Thoracic aorta (tissue), 2 donors: Measurements from ENCODE around the gene VAMP4. TPM values are rescaled to one million over a fixed set of nuclear protein-coding genes. Genes with fewer than 3 reads are reported as not detected.

Source experiments
- ATAC-seq: fragments of 150-250 bp; one replicate; pipeline ENCODE4 v1.8.0; 2017; ENCODE audit warnings: low read depth; ENCODE audit not compliant: insufficient number of reproducible peaks, low FRiP score
- DNase-seq: peaks from one replicate; pipeline ENCODE4 v3.0.0-alpha.2; 2020; ENCODE audit warnings: low spot score
- H3K27ac ChIP-seq, 2 donors: fragments of 200-600 bp; sonication (generic); 1 replicate in 1 of 2; 2 replicates in 1 of 2; pipeline ENCODE4 v1.5.1; 2016; ENCODE audit warnings: mild to moderate bottlenecking in 2 of 2, moderate library complexity in 2 of 2
- H3K27me3 ChIP-seq: fragments of 200-600 bp; sonication (generic); replicated peaks from 2 replicates; pipeline ENCODE4 v1.6.0; 2016; ENCODE audit warnings: mild to moderate bottlenecking; ENCODE audit not compliant: insufficient read depth
- H3K36me3 ChIP-seq: fragments of 200-600 bp; sonication (generic); one replicate; pipeline ENCODE4 v1.5.1; 2016
- H3K4me1 ChIP-seq, 2 donors: fragments of 200-600 bp; sonication (generic); 1 replicate in 1 of 2; 2 replicates in 1 of 2; pipeline versions ENCODE4 v1.5.1 to v1.6.0; 2016; ENCODE audit warnings: low read depth in 2 of 2, mild to moderate bottlenecking in 1 of 2; ENCODE audit not compliant: control insufficient read depth in 1 of 2
- H3K4me3 ChIP-seq: fragments of 200-600 bp; sonication (generic); 2 replicates; pipeline ENCODE4 v1.5.1; 2016; ENCODE audit warnings: mild to moderate bottlenecking
- H3K9me3 ChIP-seq: fragments of 200-600 bp; sonication (generic); 2 replicates; pipeline ENCODE4 v1.5.1; 2016
- CTCF ChIP-seq: fragments of 200-600 bp; sonication (generic); IDR thresholded peaks from one replicate; pipeline ENCODE4 v1.5.1; 2019; ENCODE audit warnings: antibody characterized with exemption
- total RNA-seq, 2 donors: library from RNA; depleted of rRNA; stranded (reverse); fragments of >200 nt; gene quantifications; one replicate each; pipeline versions ENCODE4 v1.1.0 to v1.2.3, GENCODE V29; 2016

Gene VAMP4
- 10 to 100 TPM; 25.5 to 26.1 TPM for total RNA-seq

- no peak for TF ChIP-seq CTCF
- peak within 1 kb of the TSS; percentile 98 for H3K4me3 ChIP-seq
- no peaks in the 10 kb centered on the region for H3K27me3 ChIP-seq
- H3K27ac ChIP-seq: peak within 1 kb of the TSS; percentile 92 to 98
- H3K4me1 ChIP-seq: peaks cover 27 to 51% of the 10 kb centered on the region in 2 donors
- DNase-seq (peak; percentile 59), ATAC-seq (peak; percentile 73)
- H3K36me3 ChIP-seq: no peaks in the 10 kb centered on the region
- no peaks in the 10 kb centered on the region for H3K9me3 ChIP-seq
Measured at GRCh38 chr1:171741872-171742576, at the start of gene VAMP4. Gene VAMP4, minus strand, starts transcription at chr1:171742065. Its CDS starts 3,651 bp downstream, at chr1:171738414.

GRCh38 chr1:171790318-171790717 is 48.5 kb upstream of the VAMP4 start:
- Histone ChIP-seq H3K27me3 (no peaks in the 10 kb centered on the region), H3K4me1 (peaks cover 0 to 14% of the 10 kb centered on the region in 2 donors), H3K4me3 (no peak overlapping the region), H3K27ac (no peak overlapping the region), H3K36me3 (peaks cover 83% of the 10 kb centered on the region), H3K9me3 (no peaks in the 10 kb centered on the region)
- ATAC-seq: no peak
- DNase-seq: no peak
- no peak for TF ChIP-seq CTCF

- Histone ChIP-seq H3K4me3 (no peak overlapping the region), H3K4me1 (peaks cover 2 to 21% of the 10 kb centered on the region in 2 donors), H3K36me3 (peaks cover 80% of the 10 kb centered on the region), H3K27ac (no peak overlapping the region), H3K27me3 (no peaks in the 10 kb centered on the region), H3K9me3 (no peaks in the 10 kb centered on the region)
- DNase-seq (no peak), ATAC-seq (no peak)
- no peak for TF ChIP-seq CTCF
Measured at GRCh38 chr1:171788696-171789095, 46.8 kb upstream of the VAMP4 start.

GRCh38 chr1:171787686-171788480 is 46.0 kb upstream of the VAMP4 start:
- ATAC-seq (no peak), DNase-seq (no peak)
- TF ChIP-seq CTCF: no peak

GRCh38 chr1:171786534-171786933 is 44.7 kb upstream of the VAMP4 start:
- Histone ChIP-seq H3K4me3 (no peak overlapping the region), H3K9me3 (no peaks in the 10 kb centered on the region), H3K36me3 (peaks cover 62% of the 10 kb centered on the region), H3K27me3 (no peaks in the 10 kb centered on the region), H3K4me1 (peaks cover 8 to 35% of the 10 kb centered on the region in 2 donors), H3K27ac (no peak overlapping the region)
- ATAC-seq: no peak
- TF ChIP-seq CTCF: no peak
- no peak for DNase-seq

More at GRCh38 chr1:171787686-171788480, 46.0 kb upstream of the VAMP4 start:
- no peaks in the 10 kb centered on the region for H3K27me3 ChIP-seq
- H3K27ac ChIP-seq: no peak overlapping the region
- no peaks in the 10 kb centered on the region for H3K9me3 ChIP-seq
- peaks cover 3 to 26% of the 10 kb centered on the region in 2 donors for H3K4me1 ChIP-seq
- H3K4me3 ChIP-seq: no peak overlapping the region
- H3K36me3 ChIP-seq: peaks cover 74% of the 10 kb centered on the region
